ENCODE results near the gene PLCD4.

PLCD4 gene

DNA sequence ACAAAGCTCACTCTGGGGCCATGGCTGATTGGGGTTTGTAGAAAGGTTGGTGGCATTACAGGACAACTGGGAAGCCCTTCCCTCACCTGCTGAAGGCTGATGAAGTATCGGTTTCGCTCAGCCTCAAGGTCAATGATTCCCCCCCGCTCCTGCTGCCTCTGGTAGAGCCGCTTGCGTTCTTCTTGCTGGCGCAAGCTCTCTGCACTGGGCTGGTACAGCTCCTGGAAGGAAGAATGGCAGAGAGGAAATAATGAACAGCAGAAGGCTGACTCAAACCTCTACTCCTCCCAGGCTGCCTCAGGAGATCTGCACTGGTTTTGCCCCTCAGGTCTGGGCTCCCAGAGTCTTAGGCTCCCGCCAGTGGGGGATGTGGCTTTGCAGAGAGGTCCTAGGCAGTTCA lies 57.0 kb downstream of the PLCD4 start:
- no peak for DNase-seq (ENCODE audit: low read depth)

DNA sequence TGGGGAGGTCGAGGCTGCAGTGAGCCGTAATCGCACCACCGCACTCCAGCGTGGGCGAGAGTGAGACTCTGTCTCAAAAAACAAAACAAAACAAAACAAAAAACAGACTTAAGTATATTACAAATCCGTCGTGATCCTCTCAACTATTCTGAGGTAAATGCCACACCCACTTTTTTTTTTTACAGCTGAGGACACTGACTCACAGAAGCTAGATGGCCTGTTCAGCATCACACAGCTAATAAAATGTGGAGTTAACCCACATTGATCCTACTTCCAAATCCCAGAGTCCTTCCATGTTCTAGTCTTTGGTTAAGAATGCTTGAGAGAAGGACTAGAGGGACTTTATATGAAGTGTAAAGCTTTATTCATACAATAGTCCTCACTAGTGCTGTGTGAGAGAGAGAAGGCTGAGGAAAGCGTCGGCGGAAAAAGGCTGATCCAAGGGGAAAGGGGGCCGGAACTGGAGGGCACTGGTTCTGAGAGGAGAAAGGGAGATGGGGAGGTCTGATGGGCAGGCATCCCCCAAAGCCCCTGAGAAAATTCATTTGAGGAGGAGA lies 63.5 kb downstream of the PLCD4 start:
- no peak for DNase-seq (ENCODE audit: low read depth)

DNA sequence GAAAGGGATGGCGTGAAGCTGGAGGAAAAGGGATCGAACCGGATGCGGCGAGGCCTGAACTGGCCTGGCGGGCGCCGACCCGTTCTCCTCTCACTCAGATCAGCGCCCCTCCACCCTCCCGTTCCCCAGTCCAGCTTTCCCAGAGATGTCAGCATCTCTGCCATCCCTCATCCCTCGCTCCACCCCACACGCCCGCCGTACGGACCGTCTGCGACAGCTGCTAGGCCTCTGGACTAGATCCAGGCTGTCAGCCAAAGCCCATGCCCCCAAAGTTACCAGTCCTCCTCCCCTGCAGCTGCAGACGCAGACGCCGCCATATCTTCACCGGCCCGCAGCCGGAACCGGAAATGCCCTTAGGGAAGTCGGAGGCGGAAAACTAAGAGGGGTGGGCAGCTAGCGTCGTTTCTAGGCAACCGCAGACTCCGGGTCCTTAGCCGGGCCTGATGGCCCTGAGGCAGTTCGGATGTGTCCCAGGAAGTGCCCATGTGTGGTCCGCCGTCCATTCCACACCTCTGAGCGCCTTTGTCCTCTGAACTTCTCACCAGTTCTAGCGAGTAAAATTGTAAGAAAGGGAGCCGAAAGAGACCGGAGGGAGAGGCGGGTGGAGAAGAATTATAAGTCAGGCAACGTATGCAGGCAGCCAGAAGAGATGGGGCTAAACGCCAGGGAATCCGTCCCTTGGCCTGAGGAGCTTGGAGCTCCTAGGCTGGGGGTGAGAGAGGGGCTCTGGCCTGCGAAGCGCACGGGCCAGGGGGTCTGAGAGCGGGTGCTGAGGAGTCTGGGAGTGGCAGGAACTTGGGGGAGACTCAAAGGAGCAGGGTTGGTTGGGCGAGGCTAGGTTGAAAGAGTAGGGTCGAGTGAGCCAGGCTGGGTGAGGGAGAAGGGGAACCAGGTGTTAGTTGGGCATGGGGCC lies 64.2 kb downstream of the PLCD4 start, which contains the start of the genes RNF25 and STK36:
TSS of gene RNF25 (minus strand) at position 349 of the 913 bp plus-strand sequence. CDS start at position 317, 32 bp downstream.
TSS of gene STK36 (plus strand) at position 433 of the 913 bp plus-strand sequence. CDS start 744 bp downstream, outside the sequence.
- peak; percentile 68 for DNase-seq (ENCODE audit: low read depth)

DNA sequence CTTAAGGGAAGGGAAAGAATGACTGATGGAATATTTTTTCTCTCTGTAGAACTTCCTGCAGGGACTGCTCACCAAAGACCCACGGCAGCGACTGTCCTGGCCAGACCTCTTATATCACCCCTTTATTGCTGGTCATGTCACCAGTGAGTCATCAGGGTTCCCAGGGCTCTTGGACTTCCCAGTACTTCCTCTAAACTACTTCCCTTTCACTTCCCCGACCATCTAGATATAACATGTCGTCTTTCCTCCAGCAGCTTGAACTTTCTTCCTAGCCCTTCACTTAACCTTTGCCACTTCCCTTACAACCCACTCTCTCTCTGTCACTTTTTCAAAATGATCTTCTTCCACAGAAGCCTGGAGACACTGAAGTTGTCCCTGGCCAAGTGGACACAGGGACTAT lies 71.4 kb downstream of the PLCD4 start:
- DNase-seq (ENCODE audit: low read depth), result no peak

DNA sequence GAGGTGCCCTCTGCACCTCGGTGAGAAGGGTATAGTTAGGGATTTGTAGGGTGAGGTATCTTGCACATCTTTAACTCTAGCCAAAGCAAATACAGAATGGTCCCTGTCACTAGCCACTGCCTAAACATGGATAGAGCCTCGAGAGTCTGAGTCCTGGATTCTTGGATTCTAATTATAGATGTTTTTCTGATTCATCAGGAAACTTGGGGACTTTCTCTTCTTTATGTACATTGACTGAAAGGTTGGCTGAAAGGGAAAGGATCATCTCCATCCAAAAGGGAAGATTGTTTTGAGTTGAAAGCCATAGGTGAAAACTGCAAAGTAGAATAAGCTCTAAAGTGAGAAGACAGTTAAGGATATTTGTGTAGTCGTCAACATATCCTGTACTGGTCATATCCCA lies 72.4 kb downstream of the PLCD4 start:
- no peak for DNase-seq (ENCODE audit: low read depth)

Measured in activated T-cell treated with anti-CD3 and anti-CD28 coated beads for 1 hour (primary cell).